HT1080 (cell line): ENCODE results near the gene DISC1. TPM values are rescaled to one million over a fixed set of nuclear protein-coding genes. Genes with fewer than 3 reads are reported as not detected.

Experiments used
- DNase-seq: peaks from one replicate; pipeline ENCODE4 v3.0.0-alpha.2; 2015; ENCODE audit warnings: low read depth
- small RNA-seq: library from RNA; depleted of rRNA; stranded (forward); fragments of <200 nt; gene quantifications from one replicate; pipeline ENCODE3, GENCODE V24; 2014
- total RNA-seq: library from RNA; depleted of rRNA; stranded (reverse); fragments of >200 nt; shearing (Covaris generic); gene quantifications from 2 replicates; pipeline ENCODE4 v1.2.3, GENCODE V29; 2014; rRNA removed

DISC1 gene
- total RNA-seq, 1 experiment from 2014 or later = 5.5 TPM

- peak; percentile 30 for DNase-seq
These were observed 439.9 kb downstream of the DISC1 start for GRCh38 chr1:232066521-232066920.

- DNase-seq = no peak
These were observed 447.7 kb downstream of the DISC1 start for GRCh38 chr1:232074265-232074664.

GRCh38 chr1:232077809-232078208, 451.2 kb downstream of the DISC1 start:
- no peak for DNase-seq

- DNase-seq = peak; percentile 8
These were observed 458.1 kb downstream of the DISC1 start for GRCh38 chr1:232084584-232085223.

- DNase-seq = no peak
These were observed 464.2 kb downstream of the DISC1 start for GRCh38 chr1:232090816-232091215.

Small RNA genes lying within 50 kb of the gene (small RNA-seq; reads per million reads assigned to genes)
- gene RF02102 (not detected), gene RNU5A-5P (0.98 reads per million, percentile 73 among the genes with 10 or more reads in this experiment)

Other genes starting within 250 kb of the DISC1 start
- gene EGLN1, start 204.5 kb upstream of the DISC1 start, total RNA-seq = 24.9 and 25.8 TPM in 2 replicates
- 33.6 and 34.8 TPM in 2 replicates for gene TSNAX, start 98.1 kb upstream of the DISC1 start, total RNA-seq